C4-2B (cell line): ENCODE measurements around the gene TOLLIP.

ENCODE experiments used
- ZFX ChIP-seq: fragments of 450-650 bp; IDR thresholded peaks from 2 replicates; pipeline ENCODE4 v1.6.1; 2017
- TF ChIP-seq, protein P1 (sequence below): fragments of 450-650 bp; conservative IDR thresholded peaks from 2 replicates; pipeline ENCODE4 v1.5.1; 2017; ENCODE audit warnings: mild to moderate bottlenecking

DNA sequence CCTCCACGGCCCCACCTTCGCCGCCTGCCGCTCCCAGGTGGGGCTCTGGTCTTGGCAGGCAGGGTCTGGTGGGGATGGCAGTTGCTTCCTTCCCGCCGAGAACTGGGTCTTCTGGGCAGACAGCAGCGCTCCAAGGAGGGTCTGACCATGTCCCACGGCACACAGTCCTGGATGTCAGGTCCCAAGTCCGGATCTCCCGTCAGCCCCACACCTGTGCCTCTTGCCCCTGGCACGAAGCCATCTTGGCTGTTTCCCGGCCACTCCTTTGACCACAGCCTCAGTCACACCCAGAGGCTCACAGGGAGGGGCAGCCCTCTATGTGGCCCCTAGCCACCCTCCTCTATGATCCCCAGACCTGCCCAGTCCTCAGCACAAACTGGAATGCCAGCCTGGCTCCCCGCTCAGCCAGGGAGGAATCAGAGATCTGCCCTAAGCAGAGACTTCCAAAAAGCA, 72.3 kb downstream of the TOLLIP start:
- TF ChIP-seq, protein P1, sequence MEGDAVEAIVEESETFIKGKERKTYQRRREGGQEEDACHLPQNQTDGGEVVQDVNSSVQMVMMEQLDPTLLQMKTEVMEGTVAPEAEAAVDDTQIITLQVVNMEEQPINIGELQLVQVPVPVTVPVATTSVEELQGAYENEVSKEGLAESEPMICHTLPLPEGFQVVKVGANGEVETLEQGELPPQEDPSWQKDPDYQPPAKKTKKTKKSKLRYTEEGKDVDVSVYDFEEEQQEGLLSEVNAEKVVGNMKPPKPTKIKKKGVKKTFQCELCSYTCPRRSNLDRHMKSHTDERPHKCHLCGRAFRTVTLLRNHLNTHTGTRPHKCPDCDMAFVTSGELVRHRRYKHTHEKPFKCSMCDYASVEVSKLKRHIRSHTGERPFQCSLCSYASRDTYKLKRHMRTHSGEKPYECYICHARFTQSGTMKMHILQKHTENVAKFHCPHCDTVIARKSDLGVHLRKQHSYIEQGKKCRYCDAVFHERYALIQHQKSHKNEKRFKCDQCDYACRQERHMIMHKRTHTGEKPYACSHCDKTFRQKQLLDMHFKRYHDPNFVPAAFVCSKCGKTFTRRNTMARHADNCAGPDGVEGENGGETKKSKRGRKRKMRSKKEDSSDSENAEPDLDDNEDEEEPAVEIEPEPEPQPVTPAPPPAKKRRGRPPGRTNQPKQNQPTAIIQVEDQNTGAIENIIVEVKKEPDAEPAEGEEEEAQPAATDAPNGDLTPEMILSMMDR = no peak
- TF ChIP-seq ZFX = no peak
